ENCODE results near the gene STAT3.

DNA sequence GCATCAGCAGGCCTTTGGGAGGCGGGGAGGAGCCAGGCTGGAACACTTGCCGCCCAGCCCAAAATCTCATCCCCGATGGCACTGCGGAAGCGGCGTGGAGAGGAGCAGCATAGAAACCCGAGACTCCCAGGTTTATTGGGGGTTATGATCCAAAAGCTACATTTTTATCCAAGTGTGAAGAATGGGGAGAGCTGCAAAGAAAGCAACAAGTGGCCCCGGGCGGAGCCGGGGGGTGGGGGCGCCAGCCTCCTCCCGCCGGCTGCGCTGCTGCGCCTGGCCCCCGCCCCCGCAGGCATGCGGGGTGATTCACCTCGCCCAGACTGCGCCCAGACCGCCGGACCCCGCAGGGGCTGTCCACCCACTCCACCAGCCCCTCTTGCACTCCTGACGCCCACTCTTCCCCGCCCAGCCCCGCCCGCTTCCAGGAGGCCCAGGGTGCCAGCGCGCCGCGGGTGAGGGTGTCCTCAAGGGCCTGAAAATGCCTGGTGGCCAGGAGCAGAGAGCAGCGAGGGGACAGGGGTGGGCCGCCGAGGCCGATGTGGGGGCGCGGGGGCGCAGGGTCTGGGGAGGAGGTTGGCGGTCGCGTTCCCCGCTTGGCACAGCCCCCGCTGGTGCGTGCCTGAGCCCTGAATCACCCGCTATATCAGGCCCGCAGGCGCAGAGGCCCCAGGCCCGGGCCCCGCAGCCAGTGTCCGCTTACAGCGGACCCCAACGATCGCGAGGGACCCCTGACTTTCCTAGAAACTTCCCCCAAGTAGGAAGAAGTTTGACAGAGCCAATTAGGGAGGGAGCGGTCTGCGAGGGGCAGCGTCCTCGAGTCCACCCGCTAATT, 33.5 kb upstream of the STAT3 start:
- TF ChIP-seq, protein P1, sequence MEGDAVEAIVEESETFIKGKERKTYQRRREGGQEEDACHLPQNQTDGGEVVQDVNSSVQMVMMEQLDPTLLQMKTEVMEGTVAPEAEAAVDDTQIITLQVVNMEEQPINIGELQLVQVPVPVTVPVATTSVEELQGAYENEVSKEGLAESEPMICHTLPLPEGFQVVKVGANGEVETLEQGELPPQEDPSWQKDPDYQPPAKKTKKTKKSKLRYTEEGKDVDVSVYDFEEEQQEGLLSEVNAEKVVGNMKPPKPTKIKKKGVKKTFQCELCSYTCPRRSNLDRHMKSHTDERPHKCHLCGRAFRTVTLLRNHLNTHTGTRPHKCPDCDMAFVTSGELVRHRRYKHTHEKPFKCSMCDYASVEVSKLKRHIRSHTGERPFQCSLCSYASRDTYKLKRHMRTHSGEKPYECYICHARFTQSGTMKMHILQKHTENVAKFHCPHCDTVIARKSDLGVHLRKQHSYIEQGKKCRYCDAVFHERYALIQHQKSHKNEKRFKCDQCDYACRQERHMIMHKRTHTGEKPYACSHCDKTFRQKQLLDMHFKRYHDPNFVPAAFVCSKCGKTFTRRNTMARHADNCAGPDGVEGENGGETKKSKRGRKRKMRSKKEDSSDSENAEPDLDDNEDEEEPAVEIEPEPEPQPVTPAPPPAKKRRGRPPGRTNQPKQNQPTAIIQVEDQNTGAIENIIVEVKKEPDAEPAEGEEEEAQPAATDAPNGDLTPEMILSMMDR (IDR thresholded peaks at IDR 0.05): no peak
- TF ChIP-seq POLR2A (IDR thresholded peaks at IDR 0.05): peak in 1 of 2 donors; percentile 9

All from sigmoid colon (tissue), 3 donors.